Neural progenitor cell (in vitro differentiated cells): ENCODE measurements around the gene SPATA19.

Source experiments
- CTCF ChIP-seq: fragments of 200-600 bp; sonication (generic); IDR thresholded peaks from 2 replicates; pipeline ENCODE4 v1.5.1; 2017; ENCODE audit warnings: antibody characterized with exemption, mild to moderate bottlenecking
- EZH2 ChIP-seq: fragments of 200-600 bp; sonication (generic); IDR thresholded peaks from 2 replicates; pipeline ENCODE4 v1.6.1; 2017; ENCODE audit warnings: antibody characterized with exemption, mild to moderate bottlenecking, moderate library complexity
- EZH2phosphoT487 ChIP-seq: fragments of 200-600 bp; sonication (generic); IDR thresholded peaks from 2 replicates; pipeline ENCODE4 v1.6.1; 2017; ENCODE audit warnings: antibody characterized with exemption

GRCh38 chr11:133844217-133844616 lies 1.1 kb downstream of the SPATA19 start:
- no peak for TF ChIP-seq CTCF
- no peak for TF ChIP-seq EZH2
- TF ChIP-seq EZH2phosphoT487 = no peak
